ENCODE data around the gene ZNF594. TPM values are rescaled to one million over a fixed set of nuclear protein-coding genes. Genes with fewer than 3 reads are reported as not detected.
A peak's percentile ranks its signal among the peaks of the same experiment; 100 is the strongest.

Gene ZNF594
- total and polyA plus RNA-seq, 10 of the 15 experiments (the other 5 are each of a cell fraction or from before 2014, with no cell fraction given), result 0.98 to 14.3 (median 11.1) TPM

GRCh38 chr17:5200360-5200759 is 8.7 kb upstream of the ZNF594 start (continued):
- TF ChIP-seq ELK1 (IDR thresholded peaks at IDR 0.05; ENCODE audit: low read depth, low read length), result no peak
- TF ChIP-seq BCL3 (IDR thresholded peaks at IDR 0.05; ENCODE audit: borderline replicate concordance, insufficient read depth, low read depth, low read length, poor library complexity, severe bottlenecking), result peak; percentile 72
- no peak for TF ChIP-seq TCF3 (IDR thresholded peaks at IDR 0.05; ENCODE audit: borderline replicate concordance, insufficient read depth, low read depth, low read length)

- Histone ChIP-seq H3K27ac (ENCODE audit: control insufficient read depth, insufficient read depth) (peak overlapping the region; percentile 89), H4K20me1 (ENCODE audit: control insufficient read depth, insufficient read depth) (no peaks in the 10 kb centered on the region), H3K4me3 (no peak overlapping the region), H3K4me2 (ENCODE audit: control insufficient read depth, insufficient read depth) (peak overlapping the region; percentile 62; the same call in 1 of the 2 replicates), H3K4me1 (ENCODE audit: control insufficient read depth, insufficient read depth, low read length) (peaks cover 31% of the 10 kb centered on the region), H2AFZ (ENCODE audit: control insufficient read depth, low read depth, low read length) (peak overlapping the region; percentile 69), H3K36me3 (ENCODE audit: control insufficient read depth in 2 of 2, insufficient read depth in 2 of 2, low read length in 1 of 2) (no peaks in the 10 kb centered on the region), H3K9ac (ENCODE audit: control insufficient read depth, insufficient read depth, low read length) (peak overlapping the region; percentile 46), H3K79me2 (ENCODE audit: control insufficient read depth, insufficient read depth, low read length) (peaks cover 5% of the 10 kb centered on the region; the same call in 1 of the 2 replicates), H3K27me3 (replicated peaks in 1 of 2; ENCODE audit: control insufficient read depth in 2 of 2, insufficient read depth in 2 of 2, low read length in 1 of 2) (no peaks in the 10 kb centered on the region), H3K9me3 (replicated peaks; ENCODE audit: control insufficient read depth, insufficient read depth, low read length) (no peaks in the 10 kb centered on the region; the same call in 1 of the 3 replicates)
- DNase-seq (ENCODE audit: low read depth, low spot score) (no peak), ATAC-seq (peak; percentile 69), FAIRE-seq (no peak)
- ChIA-PET SMC1A (ENCODE audit: uncharacterized antibody, unreplicated experiment) (interaction anchor here (0.9 to 9.8 kb wide), 8 partner anchors 13 to 174 kb away, joined by 3 to 157 read pairs (median 7); partner anchors contain the start of gene SCIMP), RAD21 (ENCODE audit: unreplicated experiment) (interaction anchor here (1.0 to 9.7 kb wide), 10 partner anchors 12 to 241 kb away, joined by 3 to 125 read pairs (median 6); partner anchors contain the start of genes C1QBP, NUP88 and SCIMP), POLR2A (interaction anchor here (0.7 to 8.1 kb wide), 7 partner anchors 12 to 88 kb away, joined by 3 to 98 read pairs (median 5); partner anchors contain the start of gene SCIMP), CTCF (interaction anchor here (0.6 to 14.1 kb wide), 12 partner anchors 12 to 241 kb away, joined by 3 to 209 read pairs (median 5); partner anchors contain the start of genes C1QBP and SCIMP)
- BruUV-seq (replicated peaks), result TSS peak; percentile 82
- in situ Hi-C loops (cut with MboI), result loop anchor here (5.0 kb wide), 1 partner anchor 39 kb away; no protein-coding TSS in a partner anchor
- WGBS (ENCODE audit: insufficient coverage, insufficient replicate concordance, low lambda C conversion rate, missing lambda C conversion rate), result 7% methylated on average over 7 of the region's 7 CpGs
- TF ChIP-seq PML (IDR thresholded peaks at IDR 0.05; ENCODE audit: low read length), result no peak
- peak; percentile 34; the same call in 1 of the 2 replicates for TF ChIP-seq YY1 (IDR thresholded peaks at IDR 0.05; ENCODE audit: low read depth, low read length)
- TF ChIP-seq BHLHE40 (IDR thresholded peaks at IDR 0.05; ENCODE audit: borderline replicate concordance in 1 of 2, low read depth in 2 of 2, low read length in 1 of 2), result no peak
- peak; percentile 53; the same call in 1 of the 2 replicates for TF ChIP-seq ZNF687 (IDR thresholded peaks at IDR 0.05)
- TF ChIP-seq WRNIP1 (IDR thresholded peaks at IDR 0.05; ENCODE audit: borderline replicate concordance, low read depth, low read length), result no peak
- TF ChIP-seq JUNB (IDR thresholded peaks at IDR 0.05), result no peak
- peak; percentile 27; the same call in 1 of the 2 replicates for TF ChIP-seq POLR2A (IDR thresholded peaks at IDR 0.05; ENCODE audit: low read depth, low read length)
- peak in 1 of 2 experiments; percentile 66; a peak in 2 of 4 replicates for TF ChIP-seq ETV6 (conservative IDR thresholded peaks at IDR 0.05 in 1 of 2, IDR thresholded peaks at IDR 0.05 in 1 of 2; ENCODE audit: borderline replicate concordance in 1 of 2, low read depth in 1 of 2)
- intact Hi-C loops (cut with micrococcal nuclease; ENCODE audit: unreplicated experiment), result loop anchor here (5.0 kb wide), 2 partner anchors 109 to 239 kb away; partner anchors contain the start of gene C1QBP
These were observed 6.8 kb upstream of the ZNF594 start for GRCh38 chr17:5198472-5198871.

Measured in GM12878 (cell line).